GM12872 (cell line): ENCODE results near the gene ST6GALNAC3.

Experiments
- CTCF ChIP-seq: IDR thresholded peaks from 3 replicates; pipeline ENCODE4 v1.5.1; 2011; ENCODE audit warnings: low read depth, mild to moderate bottlenecking, low read length, moderate library complexity; ENCODE audit not compliant: insufficient read depth

Gene ST6GALNAC3

GRCh38 chr1:76095802-76096201, 21.3 kb downstream of the ST6GALNAC3 start:
- TF ChIP-seq CTCF: no peak

- TF ChIP-seq CTCF: no peak
These were observed 24.3 kb downstream of the ST6GALNAC3 start for GRCh38 chr1:76098845-76099244.

DNA sequence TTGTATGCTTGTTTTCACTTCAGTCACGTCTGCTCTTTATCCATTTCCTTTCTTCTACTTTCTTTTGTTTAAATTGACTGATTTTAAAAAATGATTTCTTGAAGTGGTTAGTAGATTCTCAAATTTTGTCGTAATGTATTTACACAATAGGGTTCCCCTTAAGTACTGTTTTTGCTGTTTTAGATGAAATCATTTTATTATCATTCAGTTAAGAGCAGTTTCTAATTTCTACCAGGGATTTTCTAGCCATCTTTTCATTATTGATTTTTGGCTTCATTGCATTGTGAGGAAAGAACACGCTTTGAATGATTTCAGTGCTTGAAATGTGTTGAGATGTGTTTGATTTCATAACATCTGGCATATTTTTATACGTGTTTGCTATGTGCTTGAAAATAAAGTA, 27.0 kb downstream of the ST6GALNAC3 start:
- TF ChIP-seq CTCF: no peak

DNA sequence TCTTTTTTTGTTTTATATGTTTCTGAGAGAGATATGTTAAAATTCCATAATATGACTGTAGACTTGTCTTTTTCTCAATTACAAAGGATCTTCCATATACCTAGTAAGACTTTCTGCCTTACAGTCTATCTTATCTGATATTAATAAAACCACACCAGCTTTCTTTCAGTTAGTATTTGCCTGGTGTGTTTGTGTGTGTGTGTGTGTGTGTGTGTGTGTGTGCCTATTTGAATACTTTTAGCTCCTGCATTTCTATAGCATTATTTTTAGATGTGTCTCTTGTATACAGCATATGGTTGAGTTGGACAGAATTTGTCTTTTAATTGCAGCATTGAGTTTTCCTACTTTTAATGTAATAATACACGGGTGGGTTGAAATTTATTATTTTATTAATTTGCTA, 27.5 kb downstream of the ST6GALNAC3 start:
- TF ChIP-seq CTCF: no peak

DNA sequence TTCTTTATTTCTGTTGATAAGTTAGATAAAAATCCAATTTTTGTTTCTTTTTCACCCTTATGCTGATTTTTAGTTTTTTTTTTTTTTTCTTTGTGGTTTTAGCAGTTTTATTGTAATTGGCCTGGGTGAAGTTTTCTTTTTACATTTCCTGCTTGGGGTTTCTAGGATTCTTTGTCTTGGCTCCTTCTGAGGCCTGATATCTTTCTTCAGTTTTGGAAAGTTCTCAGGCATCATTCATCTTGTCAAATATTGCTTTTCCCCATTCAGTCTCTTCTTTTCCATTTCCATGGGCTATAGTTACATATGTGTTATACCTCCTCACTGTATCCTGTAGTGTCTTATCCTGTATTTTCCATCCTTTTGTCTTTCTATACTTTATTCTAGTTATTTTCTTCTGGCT, 28.5 kb downstream of the ST6GALNAC3 start:
- TF ChIP-seq CTCF: no peak

DNA sequence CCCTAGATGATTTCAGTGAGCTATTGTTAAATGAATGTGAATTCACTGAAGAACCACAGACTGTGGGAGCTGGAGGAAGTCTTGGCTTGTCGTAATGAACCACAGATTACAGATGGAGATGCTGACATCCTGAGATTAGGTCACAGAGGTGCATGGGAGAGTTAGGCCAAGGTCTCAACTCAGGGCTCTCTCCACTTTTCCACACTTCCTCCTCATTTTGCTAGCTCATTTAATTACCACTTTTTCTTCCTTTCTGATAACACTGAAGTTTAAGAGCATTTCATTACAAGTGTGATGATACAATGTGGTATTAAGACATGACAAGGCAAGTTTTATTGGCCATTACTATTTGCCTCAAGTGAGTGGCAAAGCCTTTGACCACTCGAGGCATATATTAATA, 30.8 kb downstream of the ST6GALNAC3 start:
- no peak for TF ChIP-seq CTCF

DNA sequence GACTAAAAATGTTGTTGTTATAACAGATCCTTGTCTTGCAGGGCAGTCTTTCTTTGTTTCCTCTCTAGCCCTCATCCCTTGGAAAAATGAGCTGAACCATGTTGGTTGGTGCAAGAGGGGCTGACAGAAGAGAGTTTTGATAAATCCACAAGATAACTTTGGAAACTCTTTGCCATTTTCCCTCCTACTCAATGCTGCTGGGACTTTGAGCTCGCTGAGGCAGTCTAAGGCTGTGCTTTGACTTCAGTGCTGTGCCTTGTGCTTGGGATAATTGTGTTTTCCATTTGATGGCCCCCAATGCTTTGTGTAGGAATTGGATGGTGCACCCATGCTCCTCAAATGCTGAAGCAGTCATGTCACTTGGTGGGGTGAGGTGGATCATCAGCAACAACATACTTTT, 31.7 kb downstream of the ST6GALNAC3 start:
- no peak for TF ChIP-seq CTCF

GRCh38 chr1:76106719-76107235, 32.2 kb downstream of the ST6GALNAC3 start:
- no peak for TF ChIP-seq CTCF
